MG63 (cell line): ENCODE data around the gene PPM1M. TPM values are rescaled to one million over a fixed set of nuclear protein-coding genes. Genes with fewer than 3 reads are reported as not detected.
"Not testable (repeated sequence)": the region's sequence is repeated elsewhere in the genome, so short reads cannot be mapped to it uniquely, and the experiment has no call there.

Source experiments
- DNase-seq: peaks from one replicate; pipeline ENCODE4 v3.0.0-alpha.2; 2020
- H3K27me3 ChIP-seq: fragments of 250-450 bp; sonication (Bioruptor Pico); 2 replicates; pipeline ENCODE4 v1.5.1; 2020; ENCODE audit warnings: mild to moderate bottlenecking, moderate library complexity
- H3K36me3 ChIP-seq: fragments of 250-450 bp; sonication (Bioruptor Pico); 2 replicates; pipeline ENCODE4 v1.5.1; 2020; ENCODE audit warnings: mild to moderate bottlenecking, moderate library complexity
- H3K4me3 ChIP-seq: fragments of 250-450 bp; sonication (Bioruptor Pico); 2 replicates; pipeline ENCODE4 v1.5.1; 2020; ENCODE audit warnings: mild to moderate bottlenecking, moderate library complexity
- H3K9me3 ChIP-seq: fragments of 250-450 bp; sonication (Bioruptor Pico); 2 replicates; pipeline ENCODE4 v1.5.1; 2020; ENCODE audit warnings: mild to moderate bottlenecking, moderate library complexity
- total RNA-seq: library from RNA; depleted of rRNA; stranded (reverse); fragments of >200 nt; shearing (Covaris generic); gene quantifications from 2 replicates; pipeline ENCODE4 v1.2.3, GENCODE V29; 2014; ENCODE audit warnings: low replicate concordance

The PPM1M gene
- total RNA-seq, 1 experiment from 2014 or later: 16.2 TPM

- no peak overlapping the region for H3K4me3 ChIP-seq
- H3K27me3 ChIP-seq: no peaks in the 10 kb centered on the region
- no peak for DNase-seq
- H3K36me3 ChIP-seq: peaks cover 9% of the 10 kb centered on the region
- no peaks in the 10 kb centered on the region for H3K9me3 ChIP-seq
These were observed 2.6 kb downstream of the PPM1M start for GRCh38 chr3:52248165-52248541.

GRCh38 chr3:52248816-52249547 is 3.4 kb downstream of the PPM1M start:
- no peak overlapping the region for H3K4me3 ChIP-seq
- DNase-seq: no peak
- H3K9me3 ChIP-seq: no peaks in the 10 kb centered on the region
- H3K36me3 ChIP-seq: peaks cover 14% of the 10 kb centered on the region
- no peaks in the 10 kb centered on the region for H3K27me3 ChIP-seq

GRCh38 chr3:52249683-52250082 is 4.1 kb downstream of the PPM1M start:
- no peaks in the 10 kb centered on the region for H3K9me3 ChIP-seq
- H3K4me3 ChIP-seq: no peak overlapping the region
- peaks cover 16% of the 10 kb centered on the region for H3K36me3 ChIP-seq
- H3K27me3 ChIP-seq: no peaks in the 10 kb centered on the region
- DNase-seq: no peak

GRCh38 chr3:52250122-52250521 is 4.6 kb downstream of the PPM1M start:
- Histone ChIP-seq H3K4me3 (no peak overlapping the region), H3K9me3 (no peaks in the 10 kb centered on the region), H3K36me3 (peaks cover 16% of the 10 kb centered on the region), H3K27me3 (no peaks in the 10 kb centered on the region)
- DNase-seq: no peak

GRCh38 chr3:52253314-52254304 is 8.1 kb downstream of the PPM1M start:
- DNase-seq: no peak
- no peaks in the 10 kb centered on the region for H3K27me3 ChIP-seq
- peaks cover 44% of the 10 kb centered on the region for H3K36me3 ChIP-seq
- H3K4me3 ChIP-seq: no peak overlapping the region
- H3K9me3 ChIP-seq: no peaks in the 10 kb centered on the region

- Histone ChIP-seq H3K27me3 (no peaks in the 10 kb centered on the region), H3K4me3 (no peak overlapping the region), H3K36me3 (peaks cover 49% of the 10 kb centered on the region), H3K9me3 (no peaks in the 10 kb centered on the region)
- DNase-seq: no peak
These were observed 9.0 kb downstream of the PPM1M start for GRCh38 chr3:52254608-52255007.

- Histone ChIP-seq H3K36me3 (peaks cover 64% of the 10 kb centered on the region), H3K27me3 (no peaks in the 10 kb centered on the region), H3K4me3 (no peak overlapping the region), H3K9me3 (no peaks in the 10 kb centered on the region)
- DNase-seq: no peak
These were observed 10.6 kb downstream of the PPM1M start for GRCh38 chr3:52256159-52256558.

GRCh38 chr3:52256622-52257021 is 11.1 kb downstream of the PPM1M start:
- DNase-seq: no peak
- Histone ChIP-seq H3K27me3 (no peaks in the 10 kb centered on the region), H3K9me3 (no peaks in the 10 kb centered on the region), H3K4me3 (no peak overlapping the region), H3K36me3 (peaks cover 67% of the 10 kb centered on the region)

GRCh38 chr3:52257911-52258310 is 12.4 kb downstream of the PPM1M start:
- no peak overlapping the region for H3K4me3 ChIP-seq
- H3K27me3 ChIP-seq: no peaks in the 10 kb centered on the region
- H3K9me3 ChIP-seq: no peaks in the 10 kb centered on the region
- H3K36me3 ChIP-seq: peaks cover 76% of the 10 kb centered on the region
- no peak for DNase-seq

GRCh38 chr3:52259035-52259434 is 13.5 kb downstream of the PPM1M start:
- Histone ChIP-seq H3K9me3 (no peaks in the 10 kb centered on the region), H3K36me3 (peaks cover 77% of the 10 kb centered on the region), H3K4me3 (no peak overlapping the region), H3K27me3 (no peaks in the 10 kb centered on the region)
- DNase-seq: no peak

- Histone ChIP-seq H3K27me3 (no peaks in the 10 kb centered on the region), H3K36me3 (peaks cover 81% of the 10 kb centered on the region), H3K9me3 (no peaks in the 10 kb centered on the region), H3K4me3 (no peak overlapping the region)
- DNase-seq: no peak
These were observed 13.9 kb downstream of the PPM1M start for GRCh38 chr3:52259448-52259847.

- DNase-seq: no peak
- no peaks in the 10 kb centered on the region for H3K9me3 ChIP-seq
- peaks cover 79% of the 10 kb centered on the region for H3K36me3 ChIP-seq
- H3K27me3 ChIP-seq: no peaks in the 10 kb centered on the region
- no peak overlapping the region for H3K4me3 ChIP-seq
These were observed 16.9 kb downstream of the PPM1M start for GRCh38 chr3:52262447-52262846.

- no peak overlapping the region for H3K4me3 ChIP-seq
- peaks cover 74% of the 10 kb centered on the region for H3K36me3 ChIP-seq
- no peak for DNase-seq
- no peaks in the 10 kb centered on the region for H3K27me3 ChIP-seq
- no peaks in the 10 kb centered on the region for H3K9me3 ChIP-seq
These were observed 19.8 kb downstream of the PPM1M start for GRCh38 chr3:52265387-52265786.

- H3K27me3 ChIP-seq: no peaks in the 10 kb centered on the region
- H3K4me3 ChIP-seq: no peak overlapping the region
- DNase-seq: no peak
- no peaks in the 10 kb centered on the region for H3K9me3 ChIP-seq
- H3K36me3 ChIP-seq: peaks cover 60% of the 10 kb centered on the region
These were observed 22.5 kb downstream of the PPM1M start for GRCh38 chr3:52268036-52268435.

GRCh38 chr3:52269776-52270175 is 24.2 kb downstream of the PPM1M start:
- H3K36me3 ChIP-seq: peaks cover 60% of the 10 kb centered on the region
- no peak overlapping the region for H3K4me3 ChIP-seq
- no peaks in the 10 kb centered on the region for H3K9me3 ChIP-seq
- DNase-seq: no peak
- no peaks in the 10 kb centered on the region for H3K27me3 ChIP-seq

GRCh38 chr3:52270252-52270754 is 24.7 kb downstream of the PPM1M start:
- H3K9me3 ChIP-seq: no peaks in the 10 kb centered on the region
- no peaks in the 10 kb centered on the region for H3K27me3 ChIP-seq
- H3K36me3 ChIP-seq: peaks cover 60% of the 10 kb centered on the region
- no peak for DNase-seq
- no peak overlapping the region for H3K4me3 ChIP-seq

- DNase-seq, H3K27me3 ChIP-seq, H3K4me3 ChIP-seq, H3K9me3 ChIP-seq: not testable (repeated sequence)
- peaks cover 47% of the 10 kb centered on the region for H3K36me3 ChIP-seq
These were observed 26.6 kb downstream of the PPM1M start for GRCh38 chr3:52272172-52272571.
